OCI-LY3 (cell line): ENCODE measurements around the gene WFS1.

Experiments
- CTCF ChIP-seq: fragments of 200-600, 300-600 bp; sonication (generic); IDR thresholded peaks from 2 replicates; pipeline ENCODE4 v1.5.1; 2014; ENCODE audit warnings: antibody characterized with exemption, low read length, low read depth
- EZH2phosphoT487 ChIP-seq: fragments of 200-600 bp; shearing (Covaris generic); IDR thresholded peaks from 2 replicates; pipeline ENCODE4 v1.6.1; 2018; ENCODE audit warnings: antibody characterized with exemption, mixed run types, low read depth

DNA sequence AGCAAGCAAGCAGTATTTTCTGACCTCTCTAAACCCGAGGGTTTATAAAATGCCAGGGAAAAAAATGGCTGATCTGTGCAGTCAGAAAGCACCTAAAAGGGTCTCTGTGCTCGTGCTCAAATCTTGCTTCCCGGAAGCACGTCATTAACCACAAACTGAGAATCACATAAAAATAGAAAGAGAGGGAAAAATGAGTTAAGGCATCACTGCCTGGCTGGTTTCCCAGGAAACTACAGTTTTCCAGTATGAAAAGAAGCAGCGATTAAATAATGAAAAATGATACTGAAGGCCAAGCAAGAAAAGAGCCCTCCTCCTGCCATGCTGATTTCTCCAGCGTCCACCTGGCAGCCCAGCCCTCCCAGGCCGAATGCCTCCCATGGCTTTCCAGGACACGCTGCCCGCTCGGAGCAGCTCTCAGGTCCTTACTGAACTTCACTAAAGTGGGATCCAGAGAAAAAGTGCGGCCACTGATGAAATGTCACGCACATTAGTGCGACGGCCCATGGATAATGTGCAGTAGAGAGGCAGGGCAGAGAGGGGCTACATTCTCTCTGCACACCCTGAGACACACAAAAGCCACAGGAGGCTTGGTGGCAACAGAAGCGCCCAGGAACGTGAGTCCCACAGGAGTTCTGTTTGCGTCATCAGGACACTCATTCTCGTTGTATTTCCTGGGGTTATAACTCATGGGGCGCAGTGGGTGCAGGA is 80.4 kb downstream of the WFS1 start:
- no peak for TF ChIP-seq CTCF
- no peak for TF ChIP-seq EZH2phosphoT487
